ENCODE results near the gene GGACT.
"Not testable (repeated sequence)": the region's sequence is repeated elsewhere in the genome, so short reads cannot be mapped to it uniquely, and the experiment has no call there.

GGACT gene

DNA sequence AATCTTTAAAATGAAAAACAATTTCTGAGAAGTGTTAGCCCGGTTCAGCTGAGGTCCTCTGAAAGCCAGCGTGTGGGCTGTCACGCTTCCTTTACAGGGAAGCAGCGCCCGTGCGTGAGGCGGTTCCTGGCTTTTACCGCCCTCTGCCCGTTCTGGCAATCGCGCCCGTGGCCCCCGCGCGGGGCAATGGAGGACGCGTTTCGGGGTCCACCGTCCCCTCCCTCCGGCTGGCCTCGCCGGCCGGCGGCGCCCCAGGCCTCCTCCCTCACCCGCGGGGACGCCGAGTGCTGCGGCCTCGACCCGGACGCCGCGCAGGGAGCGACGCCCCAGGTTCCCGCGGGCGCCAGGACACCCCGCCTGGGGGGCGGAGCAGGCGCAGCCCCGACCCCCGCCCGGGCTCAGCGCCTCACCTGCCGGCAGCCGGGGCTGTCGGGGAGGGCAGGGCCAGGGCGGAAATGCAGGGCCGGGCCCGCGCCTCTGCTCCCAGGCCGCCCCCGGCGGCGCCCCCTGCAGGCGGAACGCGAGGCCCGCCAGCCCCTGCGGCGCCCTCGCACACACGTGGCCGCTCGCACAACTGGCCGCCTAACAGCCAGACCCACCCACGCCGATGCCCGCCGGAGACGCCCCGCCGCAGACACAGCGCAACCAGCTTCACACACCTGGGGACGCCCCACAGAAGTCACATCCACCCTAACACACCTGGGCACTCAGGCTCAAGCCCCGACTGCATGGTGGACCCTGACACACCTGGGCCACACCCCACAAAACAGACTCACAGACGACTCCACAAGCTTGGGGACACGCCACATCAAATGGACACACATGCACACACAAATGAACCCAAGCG, at the start of gene GGACT:
TSS of gene GGACT (minus strand) at position 459 of the 847 bp plus-strand sequence. CDS start 56,198 bp downstream, outside the sequence.
- H3K27ac ChIP-seq, result peak within 1 kb of the TSS; percentile 6
- no peak for DNase-seq (ENCODE audit: low read depth, low spot score)

DNA sequence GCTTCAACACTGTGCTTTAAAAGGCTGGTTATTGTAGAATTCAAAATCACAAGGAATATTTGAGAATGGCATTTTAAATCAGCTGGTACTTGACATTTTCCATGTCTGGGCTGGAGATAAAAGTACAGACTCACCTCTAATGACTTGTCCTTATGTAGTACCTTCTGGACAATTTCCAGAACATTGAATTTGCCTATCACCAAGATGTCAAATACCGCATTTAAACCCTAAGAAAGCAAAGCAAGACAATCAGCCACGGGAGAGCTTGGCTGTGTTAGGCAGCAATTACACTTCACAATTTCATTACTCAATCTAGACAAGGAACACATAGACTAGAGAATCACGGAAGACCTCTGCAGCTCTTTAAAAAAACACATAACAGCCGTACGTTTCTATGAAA, 49.2 kb upstream of the GGACT start:
- DNase-seq (ENCODE audit: low read depth, low spot score), result no peak
- no peak overlapping the region for H3K27ac ChIP-seq

DNA sequence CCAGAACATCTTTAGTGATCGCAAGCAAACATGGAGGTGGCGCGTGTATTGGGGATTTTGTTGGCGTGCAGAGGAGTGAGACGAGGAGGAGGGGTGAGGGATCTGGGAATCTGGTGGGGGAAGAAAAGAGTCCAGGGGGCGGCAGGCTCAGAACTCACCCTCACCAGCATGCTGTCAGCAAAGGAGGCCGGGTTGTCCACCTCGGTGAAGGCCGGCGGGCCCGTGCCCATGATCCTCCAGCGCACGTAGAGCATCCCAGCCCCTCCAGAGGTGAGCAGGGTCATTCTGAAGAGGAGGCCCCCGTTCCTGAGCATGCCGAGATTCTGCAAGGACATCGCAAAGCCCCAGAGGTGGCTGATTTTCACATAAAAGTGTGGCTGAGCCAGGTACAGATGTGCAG, 48.8 kb upstream of the GGACT start:
- no peak overlapping the region for H3K27ac ChIP-seq
- no peak for DNase-seq (ENCODE audit: low read depth, low spot score)

- H3K27ac ChIP-seq, result no peak overlapping the region
- DNase-seq (ENCODE audit: low read depth, low spot score), result no peak
Measured at GRCh38 chr13:100636441-100636840, 47.9 kb upstream of the GGACT start.

DNA sequence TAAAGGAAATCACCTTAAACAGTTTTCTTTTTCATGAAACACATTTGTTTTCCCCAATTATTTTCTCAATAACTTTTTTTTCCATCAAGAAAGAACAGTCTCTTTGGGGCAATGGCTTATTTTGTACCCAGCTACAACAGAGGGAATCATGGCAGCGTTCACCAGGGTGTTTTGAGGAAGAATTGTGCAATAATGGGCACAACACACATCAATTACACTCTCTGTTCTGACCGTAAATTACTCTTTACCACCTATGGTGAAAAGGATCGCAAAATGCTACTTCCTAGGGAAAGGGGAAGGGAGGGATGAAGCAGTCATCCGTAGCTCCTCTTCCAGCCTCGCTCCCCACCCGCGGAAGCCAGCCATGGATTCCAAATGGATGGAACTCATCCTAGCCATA, 47.4 kb upstream of the GGACT start:
- H3K27ac ChIP-seq, result no peak overlapping the region
- DNase-seq (ENCODE audit: low read depth, low spot score), result no peak

- no peak for DNase-seq (ENCODE audit: low read depth, low spot score)
- H3K27ac ChIP-seq, result no peak overlapping the region
Measured at GRCh38 chr13:100634696-100635095, 46.1 kb upstream of the GGACT start.

GRCh38 chr13:100633461-100633860, 44.9 kb upstream of the GGACT start:
- peak; percentile 99 for DNase-seq (ENCODE audit: low read depth, low spot score)

GRCh38 chr13:100630555-100630954, 42.0 kb upstream of the GGACT start:
- no peak for DNase-seq (ENCODE audit: low read depth, low spot score)

More at GRCh38 chr13:100633461-100633860, 44.9 kb upstream of the GGACT start:
- H3K27ac ChIP-seq, result peak overlapping the region; percentile 73

DNA sequence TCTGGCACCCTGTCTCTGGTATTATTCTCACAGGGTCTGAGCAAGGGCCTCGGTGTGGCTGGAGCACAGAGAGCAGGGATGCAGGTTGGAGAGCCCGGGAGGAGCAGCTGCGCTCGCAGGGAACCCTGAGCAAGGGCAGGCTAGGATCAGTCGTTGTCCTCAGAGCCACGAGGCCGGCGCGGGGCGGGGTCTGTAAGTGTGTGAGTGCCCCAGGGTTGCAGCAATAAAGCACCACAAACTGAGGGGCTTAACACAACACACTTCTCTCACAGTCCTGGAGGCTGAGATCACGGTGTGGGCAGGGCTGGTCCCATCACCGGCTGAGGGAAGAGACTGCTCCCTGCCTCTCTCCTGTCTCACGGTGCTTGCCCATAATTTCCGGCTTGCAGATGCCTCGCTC, 38.5 kb upstream of the GGACT start:
- H3K27ac ChIP-seq, result no peak overlapping the region
- DNase-seq (ENCODE audit: low read depth, low spot score), result no peak

More at GRCh38 chr13:100630555-100630954, 42.0 kb upstream of the GGACT start:
- H3K27ac ChIP-seq, result no peak overlapping the region

DNA sequence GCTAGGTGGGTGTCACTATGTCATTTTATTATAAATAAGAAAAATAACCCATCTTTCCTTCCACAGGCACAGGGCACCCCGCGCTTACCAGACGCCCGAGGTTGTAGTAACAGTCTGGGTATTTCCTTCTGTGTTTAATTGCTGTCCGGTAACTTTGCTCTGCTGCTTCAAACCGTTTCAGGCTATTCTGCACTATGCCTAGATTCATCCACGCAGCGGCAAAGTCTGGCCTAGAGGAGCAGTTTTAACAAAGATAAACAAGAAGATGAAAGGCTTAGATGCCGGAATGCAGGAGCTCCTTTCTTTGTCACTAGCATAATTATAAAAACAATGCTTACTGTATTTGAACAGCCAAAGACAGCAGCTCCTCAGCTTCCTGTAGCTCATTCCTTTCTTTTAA, 36.9 kb upstream of the GGACT start:
- no peak overlapping the region for H3K27ac ChIP-seq
- DNase-seq (ENCODE audit: low read depth, low spot score), result no peak

DNA sequence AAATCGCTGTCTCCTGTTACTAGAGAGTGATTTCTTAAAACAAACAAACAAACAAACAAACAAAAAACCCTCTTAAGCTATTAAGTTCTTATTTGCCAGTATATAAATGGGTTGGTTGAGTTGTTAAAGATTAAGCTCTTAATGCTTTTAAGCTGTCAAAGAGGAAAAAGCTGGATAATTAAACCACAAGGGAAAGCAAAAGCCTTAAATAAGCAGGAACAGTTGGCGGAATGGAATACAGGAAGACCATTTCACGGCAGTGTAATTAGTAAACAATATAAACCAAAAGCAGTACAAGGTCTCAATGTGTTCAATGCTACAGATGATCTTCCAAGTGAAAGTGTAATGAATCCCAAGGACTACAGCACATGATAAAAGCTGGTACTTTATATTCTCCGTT, 32.2 kb upstream of the GGACT start:
- DNase-seq (ENCODE audit: low read depth, low spot score), result no peak
- no peak overlapping the region for H3K27ac ChIP-seq

- no peak for DNase-seq (ENCODE audit: low read depth, low spot score)
- H3K27ac ChIP-seq, result no peak overlapping the region
Measured at GRCh38 chr13:100619940-100620339, 31.4 kb upstream of the GGACT start.

GRCh38 chr13:100618897-100619296, 30.3 kb upstream of the GGACT start:
- not testable (repeated sequence) for H3K27ac ChIP-seq; DNase-seq (ENCODE audit: low read depth, low spot score)

- H3K27ac ChIP-seq, result no peak overlapping the region
- no peak for DNase-seq (ENCODE audit: low read depth, low spot score)
Measured at GRCh38 chr13:100613031-100613430, 24.4 kb upstream of the GGACT start.

GRCh38 chr13:100611678-100612492, 23.3 kb upstream of the GGACT start:
- H3K27ac ChIP-seq, result no peak overlapping the region
- no peak for DNase-seq (ENCODE audit: low read depth, low spot score)

GRCh38 chr13:100610391-100611347, 22.1 kb upstream of the GGACT start:
- H3K27ac ChIP-seq, result no peak overlapping the region
- DNase-seq (ENCODE audit: low read depth, low spot score), result no peak

GRCh38 chr13:100608906-100609305, 20.3 kb upstream of the GGACT start:
- no peak overlapping the region for H3K27ac ChIP-seq
- DNase-seq (ENCODE audit: low read depth, low spot score), result no peak

GRCh38 chr13:100608489-100608888, 19.9 kb upstream of the GGACT start:
- H3K27ac ChIP-seq, result no peak overlapping the region
- no peak for DNase-seq (ENCODE audit: low read depth, low spot score)

GRCh38 chr13:100604918-100605710, 16.5 kb upstream of the GGACT start:
- H3K27ac ChIP-seq, result no peak overlapping the region
- no peak for DNase-seq (ENCODE audit: low read depth, low spot score)

All from epithelial cell of prostate (primary cell).